Measurements from ENCODE around the gene ZNF564. TPM values are rescaled to one million over a fixed set of nuclear protein-coding genes. Genes with fewer than 3 reads are reported as not detected.

Gene ZNF564
- total RNA-seq, 4 donors from 2014 or later = 3.3 to 5.0 (median 4.5) TPM

- DNase-seq = peak; percentile 78 to 83
- H3K27me3 ChIP-seq = no peaks in the 10 kb centered on the region
- ATAC-seq = peak; percentile 98 to 99
- H3K4me3 ChIP-seq = peak within 1 kb of the TSS; percentile 66 to 97 (median 87)
- intact Hi-C loops (cut with DNase I; ENCODE audit: low total_unique reads) = no loop called here
- H3K4me1 ChIP-seq = peaks cover 6 to 7% of the 10 kb centered on the region in 2 donors
- no peaks in the 10 kb centered on the region for H3K9me3 ChIP-seq
- in situ Hi-C loops (cut with MboI; ENCODE audit: low sequenced_read_pairs in 4 of 4) = no loop called here
- no peaks in the 10 kb centered on the region for H3K36me3 ChIP-seq
- peak within 1 kb of the TSS; percentile 62 to 74 (median 68) for H3K27ac ChIP-seq
- peak in 1 of 2 donors; percentile 8 for TF ChIP-seq POLR2A (IDR thresholded peaks at IDR 0.05)
- no peak for TF ChIP-seq CTCF (IDR thresholded peaks at IDR 0.05 in 4 of 5, conservative IDR thresholded peaks at IDR 0.05 in 1 of 5)
Observed at GRCh38 chr19:12484371-12485051, 66.8 kb downstream of the ZNF564 start, which contains the start of gene ZNF709. ZNF709 (minus strand) TSS chr19:12484816; CDS start chr19:12484657, 159 bp downstream.

GRCh38 chr19:12484011-12484370 lies 67.3 kb downstream of the ZNF564 start:
- ATAC-seq = no peak
- intact Hi-C loops (cut with DNase I; ENCODE audit: low total_unique reads) = no loop called here
- Histone ChIP-seq H3K27ac (peak overlapping the region; percentile 62 to 74 (median 68)), H3K36me3 (no peaks in the 10 kb centered on the region), H3K9me3 (no peaks in the 10 kb centered on the region), H3K4me1 (peaks cover 6 to 7% of the 10 kb centered on the region in 2 donors), H3K4me3 (peak overlapping the region; percentile 66 to 97 (median 87)), H3K27me3 (no peaks in the 10 kb centered on the region)
- in situ Hi-C loops (cut with MboI; ENCODE audit: low sequenced_read_pairs in 4 of 4) = no loop called here
- no peak for DNase-seq
- TF ChIP-seq POLR2A (IDR thresholded peaks at IDR 0.05) = no peak
- no peak for TF ChIP-seq CTCF (IDR thresholded peaks at IDR 0.05 in 4 of 5, conservative IDR thresholded peaks at IDR 0.05 in 1 of 5)

- DNase-seq (no peak), ATAC-seq (no peak)
- Histone ChIP-seq H3K36me3 (no peaks in the 10 kb centered on the region), H3K4me1 (peaks cover 6 to 7% of the 10 kb centered on the region in 2 donors), H3K27me3 (no peaks in the 10 kb centered on the region), H3K4me3 (no peak overlapping the region), H3K27ac (no peak overlapping the region), H3K9me3 (no peaks in the 10 kb centered on the region)
- in situ Hi-C loops (cut with MboI; ENCODE audit: low sequenced_read_pairs in 4 of 4) (no loop called here), intact Hi-C loops (cut with DNase I; ENCODE audit: low total_unique reads) (no loop called here)
- TF ChIP-seq CTCF (IDR thresholded peaks at IDR 0.05 in 4 of 5, conservative IDR thresholded peaks at IDR 0.05 in 1 of 5) (no peak), POLR2A (IDR thresholded peaks at IDR 0.05) (no peak)
Observed at GRCh38 chr19:12482509-12482886, 68.8 kb downstream of the ZNF564 start.

- intact Hi-C loops (cut with DNase I; ENCODE audit: low total_unique reads) = no loop called here
- no peaks in the 10 kb centered on the region for H3K9me3 ChIP-seq
- no peaks in the 10 kb centered on the region for H3K27me3 ChIP-seq
- H3K27ac ChIP-seq = no peak overlapping the region
- H3K4me1 ChIP-seq = peaks cover 6 to 7% of the 10 kb centered on the region in 2 donors
- no peaks in the 10 kb centered on the region for H3K36me3 ChIP-seq
- DNase-seq (no peak), ATAC-seq (no peak)
- TF ChIP-seq POLR2A (IDR thresholded peaks at IDR 0.05) (no peak), CTCF (IDR thresholded peaks at IDR 0.05 in 4 of 5, conservative IDR thresholded peaks at IDR 0.05 in 1 of 5) (no peak)
- no peak overlapping the region for H3K4me3 ChIP-seq
- in situ Hi-C loops (cut with MboI; ENCODE audit: low sequenced_read_pairs in 4 of 4) = no loop called here
Observed at GRCh38 chr19:12481781-12482508, 69.3 kb downstream of the ZNF564 start.

Data from gastrocnemius medialis (tissue), 4 donors.